GM23248 (cell line): Measurements from ENCODE around the gene COX17.

Source experiments
- EZH2 ChIP-seq: fragments of 200-600 bp; sonication (generic); IDR thresholded peaks from 2 replicates; pipeline ENCODE4 v1.6.1; 2018; ENCODE audit warnings: antibody characterized with exemption, mild to moderate bottlenecking; ENCODE audit not compliant: insufficient read depth, poor library complexity, severe bottlenecking
- EZH2phosphoT487 ChIP-seq: fragments of 200-600 bp; sonication (generic); IDR thresholded peaks from 2 replicates; pipeline ENCODE4 v1.6.1; 2018; ENCODE audit warnings: antibody characterized with exemption, moderate library complexity, mild to moderate bottlenecking, low read depth; ENCODE audit not compliant: insufficient read depth

DNA sequence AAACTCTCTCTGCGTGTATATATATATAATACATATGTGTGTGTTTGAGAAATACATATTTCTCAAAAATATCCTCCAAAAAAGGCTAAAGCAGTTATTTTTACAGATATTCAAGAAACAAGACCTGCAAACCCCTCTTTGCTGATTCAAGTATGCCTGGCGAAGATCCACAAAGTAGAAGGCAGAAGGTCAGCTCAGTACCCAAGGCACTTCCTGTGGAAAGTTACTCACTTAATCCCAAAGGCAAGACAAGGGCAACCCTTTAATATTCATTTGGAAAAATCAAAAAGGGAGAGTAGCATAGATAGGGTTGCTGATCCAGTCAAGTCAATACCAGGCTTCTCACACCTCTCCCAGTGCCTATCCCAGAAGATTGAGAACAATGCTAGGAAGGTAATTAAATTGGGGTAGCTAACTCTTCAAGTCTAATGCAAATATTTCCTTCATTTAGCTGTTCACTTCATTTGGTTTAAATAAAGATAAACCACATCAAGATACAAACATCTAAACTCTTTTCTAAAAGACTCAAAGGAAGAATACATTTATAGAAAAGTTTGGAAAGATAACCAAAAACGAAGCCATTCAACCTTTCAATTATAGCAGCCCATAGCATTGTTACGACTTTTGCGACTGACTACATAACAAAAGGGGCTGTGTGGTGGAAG is 7.2 kb downstream of the COX17 start:
- no peak for TF ChIP-seq EZH2
- no peak for TF ChIP-seq EZH2phosphoT487
